NCI-H524 (cell line): ENCODE data around the gene LITAF.
"Not testable (repeated sequence)": the region's sequence is repeated elsewhere in the genome, so short reads cannot be mapped to it uniquely, and the experiment has no call there.

Source experiments
- DNase-seq, 2 experiments: peaks; one replicate each; lab custom pipeline; 2025; lab: John Stamatoyannopoulos, UW

The LITAF gene

GRCh38 chr16:11597235-11598095, 10.7 kb upstream of the LITAF start:
- DNase-seq = peak in 1 of 2 experiments; percentile 8

- no peak for DNase-seq
These were observed 10.0 kb upstream of the LITAF start for GRCh38 chr16:11596572-11597226.

GRCh38 chr16:11593581-11593980, 6.9 kb upstream of the LITAF start:
- no peak for DNase-seq

GRCh38 chr16:11593076-11593475, 6.4 kb upstream of the LITAF start:
- not testable (repeated sequence) for DNase-seq

- DNase-seq = not testable (repeated sequence)
These were observed 4.9 kb upstream of the LITAF start for GRCh38 chr16:11591630-11592029.

GRCh38 chr16:11589198-11589550, 2.5 kb upstream of the LITAF start:
- DNase-seq = no peak

- DNase-seq = no peak
These were observed 1.8 kb upstream of the LITAF start for GRCh38 chr16:11588321-11589197.

- peak; percentile 58 to 77 for DNase-seq
These were observed 1.0 kb upstream of the LITAF start for GRCh38 chr16:11587643-11588247.

GRCh38 chr16:11586378-11586855, 302 bp downstream of the LITAF start:
- DNase-seq = no peak

- no peak for DNase-seq
These were observed 1.0 kb downstream of the LITAF start for GRCh38 chr16:11585460-11586377.

- no peak for DNase-seq
These were observed 2.7 kb downstream of the LITAF start for GRCh38 chr16:11583889-11584565.

- DNase-seq = no peak
These were observed 3.6 kb downstream of the LITAF start for GRCh38 chr16:11583166-11583565.

GRCh38 chr16:11582157-11582814, 4.4 kb downstream of the LITAF start:
- DNase-seq = no peak

- no peak for DNase-seq
These were observed 5.0 kb downstream of the LITAF start for GRCh38 chr16:11581678-11582077.

- DNase-seq = no peak
These were observed 6.2 kb downstream of the LITAF start for GRCh38 chr16:11580451-11581086.

- not testable (repeated sequence) for DNase-seq
These were observed 9.4 kb downstream of the LITAF start for GRCh38 chr16:11577290-11577660.

GRCh38 chr16:11576427-11577289, 10.1 kb downstream of the LITAF start:
- DNase-seq = peak; percentile 82 to 87

- no peak for DNase-seq
These were observed 11.5 kb downstream of the LITAF start for GRCh38 chr16:11575223-11575589.
